HG03342 (cell line): ENCODE data around the gene SAA4.
"Not testable (repeated sequence)": the region's sequence is repeated elsewhere in the genome, so short reads cannot be mapped to it uniquely, and the experiment has no call there.

Source experiments
- ATAC-seq: cut with Tn5 transposase; IDR thresholded peaks from one replicate; pipeline ENCODE4 v1.9.1; 2021; ENCODE audit warnings: mild to moderate bottlenecking, moderate library complexity; ENCODE audit not compliant: unreplicated experiment

Gene SAA4

DNA sequence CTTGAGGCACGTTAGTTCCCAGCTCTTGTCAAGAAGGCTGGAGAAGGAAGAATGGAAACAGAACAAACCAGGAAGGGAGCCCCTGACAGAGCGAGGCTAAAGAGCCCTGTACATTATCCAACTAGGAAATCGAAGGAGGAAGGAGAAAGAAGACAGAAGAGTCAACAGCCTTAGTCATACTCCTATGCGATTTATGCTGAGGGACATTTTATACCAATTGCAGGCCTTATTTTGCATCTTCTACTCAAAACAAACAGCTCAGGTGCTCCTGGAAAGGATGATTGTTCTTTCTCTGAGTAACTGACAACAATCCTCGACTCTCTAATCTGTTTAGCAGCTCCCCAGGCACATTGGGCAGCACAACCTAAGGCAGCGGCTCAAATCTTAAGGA, 10.6 kb upstream of the SAA4 start:
- peak; percentile 4 for ATAC-seq

DNA sequence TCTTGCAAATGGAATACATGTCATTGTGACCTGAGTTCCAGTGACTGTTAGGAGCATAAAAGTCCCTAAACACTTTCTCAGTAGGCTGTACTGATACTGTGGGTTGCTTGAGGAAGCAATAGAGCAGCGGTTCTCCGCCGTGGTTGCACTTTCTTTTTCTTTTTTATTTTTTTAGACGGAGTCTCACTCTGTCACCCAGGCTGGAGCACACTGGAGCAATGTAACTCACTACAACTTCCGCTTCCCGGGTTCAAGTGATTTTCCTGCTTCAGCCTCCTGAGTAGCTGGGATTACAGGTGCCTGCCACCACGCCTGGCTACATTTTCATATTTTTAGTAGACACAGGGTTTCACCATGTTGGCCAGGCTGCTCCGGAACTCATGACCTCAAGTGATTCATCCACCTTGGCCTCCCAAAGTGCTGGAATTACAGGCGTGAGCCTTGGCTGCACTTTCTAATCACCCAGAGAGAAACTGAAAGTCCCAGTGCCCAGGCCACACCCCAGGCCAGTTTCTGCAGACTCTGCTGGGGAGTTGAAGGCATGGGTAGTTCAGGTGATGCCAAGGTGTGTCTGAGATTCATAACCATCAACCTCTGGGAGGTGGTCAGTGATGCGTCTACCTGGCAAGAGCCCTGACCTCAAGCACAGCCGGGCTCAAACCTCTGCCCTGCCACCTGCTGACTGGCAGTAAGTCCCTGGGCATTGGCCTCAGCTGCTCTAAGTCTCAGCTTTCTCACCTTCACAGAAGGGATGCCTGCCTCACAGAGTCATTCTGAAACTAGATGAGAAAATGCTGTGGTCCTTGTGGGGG, 10.0 kb upstream of the SAA4 start:
- ATAC-seq = peak; percentile 75

DNA sequence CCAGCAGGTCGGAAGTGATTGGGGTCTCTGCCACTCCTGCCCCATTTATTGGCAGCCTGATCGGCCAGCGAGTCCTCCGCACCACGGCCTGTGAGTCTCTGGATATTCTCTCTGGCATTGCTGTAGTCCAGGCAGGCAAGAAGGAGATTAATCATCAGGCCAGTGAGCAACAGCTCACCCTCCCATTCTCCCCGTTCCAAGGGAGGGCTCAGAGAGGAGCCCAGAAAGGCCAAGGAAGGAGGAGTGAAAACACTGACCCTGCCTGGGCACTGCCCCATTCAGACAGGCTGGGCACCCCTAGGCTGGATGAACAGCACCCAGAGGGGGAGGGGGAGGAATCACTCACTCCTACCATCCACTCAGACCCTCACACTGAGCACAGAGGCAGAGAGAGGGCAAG, 8.8 kb upstream of the SAA4 start:
- no peak for ATAC-seq

DNA sequence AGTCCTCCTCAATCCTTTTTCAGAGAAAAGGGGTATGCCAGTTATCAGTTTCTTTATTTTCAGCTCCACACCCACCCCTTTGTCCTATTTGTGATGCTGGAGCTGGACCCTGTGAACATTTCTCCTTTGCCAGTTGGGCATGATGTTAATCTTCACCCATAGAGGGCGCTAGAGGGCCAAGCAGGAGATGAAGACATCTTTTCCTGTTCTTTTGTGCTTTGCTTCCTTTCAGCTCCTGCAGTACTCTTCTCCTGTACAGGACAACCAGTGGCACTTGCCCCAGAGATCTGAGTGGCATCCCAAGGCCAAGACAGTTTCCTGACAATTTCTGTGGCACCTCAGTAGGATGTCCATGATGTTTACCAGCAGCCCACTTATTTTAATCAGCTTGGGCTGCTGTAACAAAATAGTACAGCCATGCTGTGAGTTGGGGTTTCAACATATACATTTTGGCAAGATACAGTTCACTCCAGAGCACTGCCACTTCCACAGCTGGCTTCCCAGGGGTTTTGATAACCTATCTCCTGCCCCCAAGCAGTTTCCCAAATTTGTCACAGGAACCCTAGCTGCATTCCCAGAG, 7.3 kb upstream of the SAA4 start:
- no peak for ATAC-seq

DNA sequence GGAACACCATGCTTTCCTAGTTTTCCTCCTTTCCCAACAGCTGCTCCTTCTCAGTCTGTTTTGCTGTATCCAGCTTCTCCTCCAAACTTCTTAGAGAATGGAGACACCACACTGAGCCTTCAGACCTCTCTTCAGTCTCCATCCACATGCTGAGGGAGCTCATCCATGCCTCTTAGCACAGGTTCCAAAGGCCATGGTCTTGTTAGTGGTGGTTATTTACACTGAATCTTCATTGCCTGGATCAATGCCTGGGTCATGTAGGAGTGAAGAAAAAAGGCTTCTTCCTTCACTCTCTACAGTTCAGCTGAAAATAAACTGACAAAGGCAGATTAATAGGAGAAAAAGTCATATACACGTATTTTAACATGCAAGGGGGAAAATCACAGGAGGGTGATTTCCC, 3.1 kb upstream of the SAA4 start:
- no peak for ATAC-seq

DNA sequence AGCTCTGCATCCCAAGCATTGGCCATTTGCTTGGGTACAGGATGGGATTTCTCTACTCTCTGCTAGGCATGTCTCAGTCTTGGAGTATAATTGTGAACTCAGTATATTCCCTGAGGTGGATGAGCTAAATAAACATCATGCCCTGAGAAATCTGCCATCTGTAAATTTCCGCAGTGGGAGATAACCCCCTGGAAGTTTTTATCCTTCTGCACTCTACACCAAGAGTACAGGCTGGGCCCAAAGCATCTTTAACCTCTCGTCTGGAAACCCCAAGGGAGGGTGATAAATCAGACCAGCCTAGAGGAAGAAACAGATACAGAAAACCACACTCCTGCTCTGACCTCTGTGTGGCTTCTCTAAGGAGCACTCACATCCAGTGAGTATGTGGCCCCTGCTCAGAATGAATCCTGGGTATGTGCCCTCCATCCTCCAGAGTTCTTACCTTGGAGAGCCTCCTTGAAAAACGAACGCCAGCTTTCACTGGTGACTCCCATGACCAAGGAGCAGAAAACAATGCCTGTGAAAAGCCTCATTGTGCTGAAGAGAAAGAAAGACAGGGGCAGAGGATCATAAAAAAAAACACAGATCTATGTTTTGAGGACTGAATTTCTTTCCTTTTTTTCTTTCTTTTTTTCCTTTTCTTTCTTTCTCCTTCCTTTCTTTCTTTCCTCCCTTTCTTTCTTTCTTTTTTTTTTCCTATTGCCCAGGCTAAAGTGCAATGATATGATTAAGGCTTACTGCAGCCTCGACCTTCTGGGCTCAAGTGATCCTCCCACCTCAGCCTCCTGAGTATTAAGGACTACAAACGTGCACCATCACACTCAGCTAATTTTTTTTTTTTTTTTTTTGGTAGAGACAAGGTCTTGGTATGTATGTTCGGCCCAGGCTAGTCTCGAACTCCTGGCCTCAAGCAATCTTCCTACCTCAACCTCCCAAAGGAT, 938 bp downstream of the SAA4 start:
- no peak for ATAC-seq

- ATAC-seq = no peak
These were observed 2.7 kb downstream of the SAA4 start for GRCh38 chr11:18233912-18234311.

- no peak for ATAC-seq
These were observed 5.7 kb downstream of the SAA4 start for GRCh38 chr11:18230859-18231258.

GRCh38 chr11:18229501-18229900, 7.1 kb downstream of the SAA4 start:
- peak; percentile 97 for ATAC-seq

DNA sequence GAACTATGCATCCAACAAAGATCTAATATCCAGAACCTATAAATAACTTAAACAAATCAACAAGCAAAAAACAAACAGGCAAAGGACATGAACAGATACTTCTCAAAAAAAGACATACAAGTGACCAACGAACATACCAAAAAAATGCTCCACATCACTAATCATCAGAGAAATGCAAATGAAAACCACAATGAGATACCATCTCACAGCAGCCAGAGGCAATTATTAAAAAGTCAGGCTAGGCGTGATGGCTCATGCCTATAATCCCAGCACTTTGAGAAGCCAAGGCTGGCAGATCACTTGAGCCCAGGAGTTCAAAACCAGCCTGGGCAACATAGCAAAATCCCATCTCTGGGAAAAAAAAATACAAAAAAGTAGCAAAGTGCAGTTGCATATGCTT, 10.7 kb downstream of the SAA4 start:
- ATAC-seq = no peak

DNA sequence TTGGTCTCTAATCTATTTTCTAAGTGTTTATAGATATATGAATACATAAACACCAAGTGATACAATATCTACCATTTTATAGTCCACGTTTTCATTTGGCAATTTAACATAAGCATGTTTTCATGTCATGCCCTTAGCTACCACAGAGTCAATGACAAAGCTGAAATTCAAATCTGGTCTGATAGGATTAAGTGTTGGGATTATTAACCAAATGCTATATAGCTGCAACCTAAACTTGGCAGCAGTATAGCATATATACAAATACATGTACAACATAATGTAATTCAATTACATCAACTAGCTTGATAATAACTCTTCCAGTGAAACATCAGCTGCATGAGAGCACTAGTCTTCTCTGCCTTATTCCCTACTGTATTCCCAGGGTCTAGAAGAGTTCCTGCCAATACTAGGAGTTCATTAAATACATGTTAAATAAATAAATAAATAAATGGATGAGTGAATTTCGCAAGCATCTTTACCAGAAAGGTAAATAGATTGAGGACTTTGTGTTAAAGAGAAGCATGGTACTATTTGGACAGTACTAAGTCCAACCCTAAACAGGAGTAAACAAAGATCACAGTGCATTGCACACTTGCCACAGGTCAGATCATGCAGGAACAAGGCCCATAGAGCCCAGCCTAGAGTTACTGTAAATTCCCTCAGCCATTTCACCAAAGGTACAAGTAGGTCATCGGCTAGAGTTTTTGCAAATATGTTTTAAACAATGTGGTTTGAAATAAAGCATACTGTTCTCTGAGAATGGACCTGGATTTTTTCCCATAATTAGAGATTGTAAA, 12.8 kb downstream of the SAA4 start:
- ATAC-seq = no peak

DNA sequence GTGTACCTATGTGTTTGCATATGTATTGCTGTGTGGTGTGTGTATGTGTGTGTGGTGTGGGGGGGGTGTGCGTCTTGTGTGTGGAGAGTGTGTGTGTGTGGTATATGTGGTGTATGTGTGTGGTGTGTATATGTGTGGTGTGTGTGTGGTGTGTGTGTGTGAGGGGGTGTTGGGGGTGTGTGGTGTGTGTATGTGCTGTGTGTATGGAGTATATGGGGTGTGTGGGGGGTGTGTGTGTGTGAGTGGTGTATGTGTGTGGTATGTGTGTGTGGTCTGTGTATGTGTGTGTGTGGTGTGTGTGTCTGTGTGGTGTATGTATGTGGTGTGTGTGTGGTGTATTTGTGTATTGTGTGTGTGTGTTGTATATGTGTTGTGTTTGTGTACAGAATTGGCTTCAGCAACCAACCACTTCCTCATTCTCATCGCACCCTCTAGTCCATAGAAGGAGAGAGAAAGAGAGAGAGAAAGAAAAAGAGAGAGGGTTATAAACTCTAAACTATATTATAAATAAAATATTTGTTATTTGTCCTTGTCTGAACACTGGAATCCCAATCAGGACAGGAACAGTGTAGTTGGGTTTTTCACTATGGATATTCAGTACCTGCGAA, 13.7 kb downstream of the SAA4 start:
- no peak for ATAC-seq

DNA sequence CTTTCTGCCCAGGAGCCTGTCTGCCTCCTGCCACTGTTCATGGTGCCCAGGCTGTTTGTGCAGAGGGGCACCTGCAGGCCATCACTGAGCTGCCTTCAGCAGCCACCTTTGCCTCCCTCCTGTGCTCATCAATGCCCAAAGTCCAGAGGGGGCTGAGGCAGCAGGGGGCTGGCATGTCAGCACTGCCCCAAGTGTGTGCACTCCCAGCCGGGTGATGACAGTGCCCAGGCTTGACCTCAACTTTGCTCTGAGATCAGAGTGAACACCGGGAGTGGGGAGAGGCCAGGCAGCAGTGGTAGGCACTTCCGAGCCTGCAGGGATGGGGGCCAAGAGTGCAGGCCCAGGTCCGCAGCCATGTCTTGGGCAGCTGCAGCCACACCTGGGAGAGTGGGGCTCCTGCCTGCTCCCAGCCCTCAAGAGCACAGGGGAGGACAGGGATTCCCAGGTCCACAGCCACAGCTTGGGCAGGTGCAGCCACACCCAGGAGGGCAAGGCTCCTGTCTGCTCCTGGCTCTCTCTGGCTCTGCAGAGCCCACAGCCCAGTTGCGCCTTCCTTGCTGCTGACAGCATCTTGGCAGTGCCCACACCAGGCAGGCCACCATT, 15.2 kb downstream of the SAA4 start:
- no peak for ATAC-seq

DNA sequence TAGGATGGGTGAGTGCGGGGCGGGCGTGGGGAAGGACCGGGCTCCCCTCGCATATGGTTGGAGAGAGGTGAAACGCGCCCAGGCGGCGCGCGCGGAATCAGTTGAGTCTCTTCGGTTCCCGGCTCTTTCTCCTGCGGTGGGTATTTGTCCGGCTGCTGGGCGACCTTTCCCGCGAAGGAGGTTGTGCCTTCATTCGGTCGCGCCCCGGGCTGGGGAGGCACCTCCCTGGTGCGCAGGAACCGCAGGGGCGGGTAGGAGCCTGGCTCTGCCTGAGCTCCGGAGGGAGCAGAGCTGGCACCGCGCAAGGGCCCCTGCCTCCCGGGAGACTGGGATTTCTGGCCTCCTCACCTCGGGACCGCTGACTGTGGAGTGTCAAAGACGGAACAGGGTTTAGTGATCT, 27.5 kb downstream of the SAA4 start:
- ATAC-seq = no peak

DNA sequence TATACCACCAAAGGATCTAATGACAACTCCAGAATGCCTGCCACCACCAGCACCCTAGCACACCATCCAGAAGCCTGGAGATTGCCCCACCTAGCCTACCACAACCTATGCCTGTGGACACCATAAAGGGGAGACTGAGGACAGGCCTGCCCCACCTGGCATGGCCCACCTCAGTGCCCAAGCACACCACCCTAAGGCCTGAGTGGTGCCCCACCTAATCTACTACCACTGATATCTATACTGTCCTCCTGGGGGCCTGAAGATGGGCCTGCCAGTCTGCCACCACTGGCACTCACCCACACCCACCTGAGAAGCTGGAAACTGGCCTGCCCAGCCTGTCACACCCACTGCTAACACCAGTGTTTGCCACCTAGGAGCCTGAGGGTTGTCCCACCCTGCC, 31.8 kb downstream of the SAA4 start:
- no peak for ATAC-seq

DNA sequence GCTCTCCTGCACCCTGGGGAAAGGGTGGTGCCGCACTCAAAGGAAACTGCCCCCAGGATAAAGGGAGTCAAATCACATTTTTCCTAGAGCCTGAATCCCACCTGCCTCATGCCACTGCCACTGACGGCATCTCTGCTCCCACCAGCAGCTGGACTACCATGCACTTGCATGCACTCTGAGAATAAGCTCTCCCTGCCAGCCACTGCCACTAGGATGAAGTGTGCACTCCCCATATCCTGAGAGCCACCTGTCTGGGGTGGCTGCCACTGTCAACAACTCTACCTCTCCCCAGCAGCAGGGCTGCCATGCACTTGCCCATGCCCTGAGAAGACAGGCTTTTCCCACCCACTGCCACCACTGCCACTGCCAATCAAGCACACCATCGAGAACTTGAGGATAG, 32.4 kb downstream of the SAA4 start:
- no peak for ATAC-seq

DNA sequence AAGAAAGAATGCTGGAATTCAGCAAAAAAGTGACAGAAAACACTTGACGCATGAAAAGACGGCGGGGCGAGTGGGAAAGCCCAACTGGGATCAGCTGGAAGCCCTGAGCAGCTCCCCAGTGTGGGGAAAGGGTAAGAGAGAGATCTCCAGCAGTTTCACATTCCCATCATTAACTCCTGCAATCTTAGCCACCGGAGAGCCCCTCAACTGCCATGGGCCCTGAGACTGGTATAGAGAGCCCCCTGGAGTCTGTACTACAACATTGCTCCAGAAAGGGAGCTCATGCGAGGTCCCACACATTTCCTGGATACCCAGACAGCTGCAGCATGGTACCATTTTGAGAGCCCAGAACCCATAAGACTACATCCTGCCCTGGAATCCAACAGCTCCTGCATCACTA, 32.9 kb downstream of the SAA4 start:
- ATAC-seq = no peak

DNA sequence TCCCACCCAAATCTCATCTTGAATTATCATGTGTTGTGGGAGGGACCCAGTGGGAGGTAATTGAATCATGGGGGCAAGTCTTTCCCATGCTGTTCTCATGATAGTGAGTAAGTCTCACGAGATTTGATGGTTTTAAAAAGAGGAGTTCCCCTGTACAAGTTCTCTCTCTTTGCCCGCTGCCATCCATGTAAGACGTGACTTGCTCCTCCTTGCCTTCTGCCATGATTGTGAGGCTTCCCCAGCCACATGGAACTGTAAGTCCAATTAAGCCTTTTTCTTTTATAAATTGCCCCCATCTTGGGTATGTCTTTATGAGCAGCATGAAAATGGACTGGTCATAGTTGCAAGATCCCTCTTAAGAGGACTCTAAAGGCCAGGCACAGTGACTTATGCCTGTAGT, 38.9 kb downstream of the SAA4 start:
- ATAC-seq = not testable (repeated sequence)

DNA sequence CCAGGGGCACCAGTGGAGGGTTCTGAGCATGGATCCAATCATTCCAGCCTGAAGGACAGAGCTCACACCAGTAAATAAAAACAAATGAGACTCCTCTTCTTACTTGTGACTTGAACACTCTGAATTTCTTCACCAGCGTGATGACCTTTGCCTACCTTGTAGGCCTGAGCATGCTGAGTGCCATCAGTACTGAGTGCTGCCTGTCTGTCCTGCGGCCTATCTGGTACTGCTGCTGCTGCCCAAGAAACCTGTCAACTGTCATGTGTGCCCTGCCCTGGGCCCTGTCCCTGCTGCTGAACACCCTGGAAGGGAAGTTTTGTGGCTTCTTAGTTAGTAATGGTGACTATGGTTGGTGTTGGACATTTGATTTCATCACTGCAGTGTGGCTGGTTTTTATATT, 40.1 kb downstream of the SAA4 start:
- no peak for ATAC-seq

GRCh38 chr11:18193010-18193409, 43.6 kb downstream of the SAA4 start:
- ATAC-seq = peak; percentile 77
